HG02885 (cell line): ENCODE measurements around the gene TUBGCP3.

Experiments
- ATAC-seq: cut with Tn5 transposase; IDR thresholded peaks from one replicate; pipeline ENCODE4 v1.9.1; 2021; ENCODE audit warnings: mild to moderate bottlenecking; ENCODE audit not compliant: unreplicated experiment, poor library complexity

Gene TUBGCP3

DNA sequence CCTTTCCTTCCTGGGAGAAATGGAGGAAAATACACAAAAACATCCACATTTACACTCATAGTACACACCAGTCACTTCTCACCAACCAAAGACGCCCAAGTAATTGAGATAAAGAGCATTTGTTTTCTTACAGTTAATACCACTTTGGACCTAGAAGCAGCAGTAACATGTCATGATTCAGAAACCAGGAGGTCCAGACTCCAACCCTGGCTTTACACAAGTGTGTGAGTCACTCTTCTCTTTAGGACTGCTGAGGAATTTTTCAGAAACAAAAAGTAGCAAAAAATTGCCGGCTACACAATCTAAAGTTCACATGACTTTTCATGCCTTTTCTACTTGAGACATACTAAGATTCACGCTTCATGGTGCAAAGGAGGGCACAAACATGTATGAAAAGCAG, 42.1 kb downstream of the TUBGCP3 start:
- ATAC-seq = no peak

DNA sequence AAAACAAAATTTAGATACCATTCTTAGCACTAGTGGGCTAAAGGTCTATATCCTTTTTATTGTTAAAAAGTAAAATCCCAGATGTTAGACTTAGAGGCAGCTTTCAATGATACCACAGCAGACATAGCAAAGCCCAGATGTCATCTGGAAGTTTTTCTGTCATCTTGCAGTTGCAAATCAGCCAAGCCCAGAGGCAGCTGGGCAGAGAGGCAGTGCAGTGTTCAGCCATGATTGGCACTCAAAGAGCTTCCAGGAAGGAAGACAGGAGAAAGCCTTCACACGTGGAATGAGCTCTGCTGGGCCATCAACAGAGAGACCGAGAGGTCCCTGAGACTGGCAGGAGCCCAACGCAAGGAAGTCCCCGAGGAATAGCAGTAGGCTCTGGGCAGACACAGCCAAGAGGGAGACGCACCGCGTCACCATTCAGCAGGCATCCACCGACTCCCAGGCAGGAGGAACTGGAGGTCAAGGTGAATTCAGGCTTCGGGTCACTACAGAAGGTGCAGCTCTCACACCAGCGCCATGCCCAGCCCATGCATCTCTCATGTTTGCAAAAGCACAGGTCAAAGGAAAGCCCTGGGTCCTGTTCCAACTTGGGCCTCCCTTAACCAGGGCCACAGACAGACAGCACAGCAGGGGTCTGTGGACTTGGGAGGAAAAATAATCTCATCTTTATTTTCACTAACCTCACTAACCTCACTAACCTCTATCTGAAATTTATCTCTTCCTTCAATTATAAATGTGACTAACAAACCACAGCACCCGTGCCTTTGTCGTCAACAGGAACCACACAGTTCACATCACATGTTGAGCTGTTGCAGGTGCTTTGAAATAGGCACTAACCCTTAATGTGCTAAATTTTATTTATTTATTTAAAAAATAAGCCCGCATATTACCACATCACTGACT, 54.9 kb downstream of the TUBGCP3 start:
- ATAC-seq = no peak

DNA sequence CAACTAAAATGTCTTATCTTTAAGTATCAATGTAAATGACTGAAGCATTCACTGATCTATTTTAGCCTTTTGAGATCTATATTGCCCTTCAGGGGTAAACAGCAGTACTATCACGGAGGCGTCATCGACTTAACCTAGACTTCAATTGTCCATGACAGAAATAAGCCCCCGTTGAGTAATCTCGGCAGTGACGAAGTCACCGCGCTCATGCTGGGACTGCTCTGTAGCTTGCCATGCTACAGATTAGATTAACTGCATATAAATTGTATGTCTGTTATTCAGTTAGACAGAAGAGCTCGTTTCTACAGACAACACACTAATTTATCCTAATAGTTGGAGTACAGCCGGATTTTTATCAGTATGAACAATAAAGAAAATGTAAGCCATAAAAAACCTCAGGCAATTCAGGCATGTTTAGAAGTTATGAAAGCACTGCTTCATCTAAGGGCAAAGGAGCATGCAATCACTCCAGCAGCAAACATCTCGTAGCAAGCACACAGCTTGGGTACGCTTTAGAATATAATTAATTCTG, 56.6 kb downstream of the TUBGCP3 start:
- ATAC-seq = no peak

DNA sequence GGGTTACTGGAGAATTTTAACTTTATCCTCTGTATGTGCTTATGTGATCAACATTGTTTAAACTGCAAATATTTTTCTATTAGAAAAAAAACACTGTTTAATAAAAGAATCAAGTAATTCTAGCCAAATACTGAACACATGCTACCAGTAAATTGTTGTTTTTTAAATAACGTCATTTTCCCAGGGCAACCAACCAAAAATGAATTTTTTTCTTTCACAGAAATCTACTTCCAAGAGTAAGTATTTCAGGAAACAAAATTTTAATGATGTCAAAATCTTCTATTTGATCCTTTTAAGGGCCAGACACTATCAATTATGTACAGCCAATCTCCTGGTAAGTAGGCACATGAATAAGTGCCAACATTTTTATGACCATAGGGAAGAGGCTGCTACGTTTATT, 57.1 kb downstream of the TUBGCP3 start:
- ATAC-seq = no peak

DNA sequence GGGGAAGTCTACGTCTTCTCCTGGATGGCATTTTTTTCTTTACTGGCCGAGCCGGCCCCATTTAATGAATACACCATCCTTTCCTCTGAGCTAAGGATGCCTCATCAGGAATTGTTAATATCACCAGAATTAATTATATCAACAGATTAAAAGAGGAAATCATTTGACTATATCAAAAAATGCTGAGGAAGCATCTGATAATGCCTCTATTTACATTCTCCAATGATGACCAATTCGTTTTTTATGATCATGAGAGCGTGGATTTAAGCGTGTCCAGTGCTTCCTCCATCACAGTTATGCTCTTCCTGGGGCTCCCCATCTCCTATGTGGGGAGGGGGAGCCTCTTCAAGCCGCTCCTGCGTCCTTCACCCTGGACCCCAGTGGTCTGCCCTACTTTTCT, 58.7 kb downstream of the TUBGCP3 start:
- ATAC-seq = no peak

DNA sequence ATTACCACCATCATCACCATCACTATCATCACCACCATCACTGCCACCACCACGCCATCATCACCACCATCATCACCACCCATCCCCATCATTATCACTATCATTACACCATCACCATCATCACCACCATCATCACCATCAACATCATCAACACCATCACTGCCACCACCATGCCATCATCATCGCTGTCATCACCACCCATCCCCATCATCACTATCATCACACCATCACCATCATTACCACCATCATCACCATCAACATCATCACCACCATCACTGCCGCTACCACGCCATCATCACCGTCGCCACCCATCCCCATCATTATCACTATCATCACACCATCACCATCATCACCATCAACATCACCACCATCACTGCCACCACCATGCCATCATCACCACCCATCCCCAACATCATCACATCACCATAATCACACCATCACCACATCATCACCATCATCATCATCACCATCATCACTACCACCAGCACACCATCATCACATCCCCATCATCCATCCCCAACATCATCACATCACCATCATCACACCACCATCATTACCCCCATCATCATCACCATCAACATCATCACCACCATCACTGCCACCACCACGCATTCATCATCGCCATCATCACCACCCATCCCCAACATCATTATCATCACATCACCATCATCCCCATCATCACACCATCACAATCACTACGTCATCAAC, 61.7 kb downstream of the TUBGCP3 start:
- no peak for ATAC-seq

DNA sequence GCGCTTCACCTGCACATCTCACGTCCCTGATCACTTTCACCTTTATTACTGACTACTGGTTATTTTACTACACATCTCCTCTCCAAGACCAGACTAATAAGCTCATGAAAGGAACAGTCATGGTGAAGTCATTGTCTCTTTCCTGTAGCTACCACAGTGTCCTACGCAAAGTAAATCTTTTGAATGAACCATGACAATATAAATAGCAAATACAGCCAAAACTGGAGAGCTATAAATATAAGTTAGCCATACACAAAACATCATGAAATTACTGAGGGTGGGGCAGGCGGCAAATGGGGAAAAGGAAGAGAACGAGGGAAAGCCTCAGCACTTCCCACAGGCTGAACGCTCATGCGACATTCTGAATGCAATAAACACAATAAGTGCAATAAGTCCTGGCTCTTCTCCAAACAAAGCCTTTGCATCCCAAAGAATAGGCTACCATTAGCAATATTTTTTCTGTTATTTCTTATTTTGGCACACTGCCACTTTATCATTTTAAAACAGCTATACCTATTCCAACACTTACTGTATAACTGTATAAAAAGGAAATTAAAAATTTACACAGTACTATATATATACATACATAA, 62.5 kb downstream of the TUBGCP3 start:
- ATAC-seq = no peak

DNA sequence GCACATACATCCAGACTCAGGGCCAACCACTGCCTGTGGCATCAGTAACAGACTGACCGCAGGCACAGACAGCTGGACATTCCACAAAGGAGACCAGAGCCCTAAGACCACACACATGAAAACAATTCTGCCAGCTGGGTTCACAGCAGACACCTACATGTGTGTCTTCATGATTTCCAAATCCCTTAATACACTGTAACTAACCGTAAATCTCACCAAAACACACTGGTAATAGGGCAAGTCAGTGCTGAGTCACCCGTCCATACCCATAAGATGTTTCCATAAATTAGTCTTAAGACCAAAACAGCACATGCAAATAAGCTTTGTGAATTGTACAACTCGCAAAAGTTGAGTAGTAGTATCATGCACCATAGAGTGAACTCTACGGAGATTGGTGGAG, 65.4 kb downstream of the TUBGCP3 start:
- ATAC-seq = no peak

DNA sequence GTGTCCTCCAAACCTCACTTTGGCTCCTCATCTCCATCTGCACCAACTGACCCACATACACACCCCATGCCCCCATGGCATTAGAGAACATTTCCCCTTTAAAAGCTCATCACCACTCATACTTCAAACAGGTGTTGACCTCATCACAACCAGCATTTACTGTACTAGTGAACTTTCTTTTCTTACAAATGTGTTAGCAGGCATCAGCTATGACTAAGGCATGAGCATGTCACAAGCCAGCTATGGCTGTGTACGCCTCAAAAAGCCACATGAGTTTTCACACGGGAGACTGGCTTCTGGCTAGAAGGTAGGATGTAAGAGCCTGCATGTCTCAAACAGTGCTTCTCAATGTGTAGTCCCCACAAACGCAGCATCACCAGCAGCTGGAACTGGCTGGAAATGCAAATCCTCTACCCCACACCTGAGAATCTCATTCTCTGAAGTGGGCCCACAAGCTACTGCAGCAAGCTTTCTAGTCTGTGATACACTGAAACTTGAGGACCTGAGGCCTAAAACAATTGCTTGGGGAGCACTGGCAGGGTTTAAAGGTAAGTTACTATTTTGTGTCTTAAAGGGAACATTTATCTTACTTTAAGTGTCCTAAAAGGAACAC, 66.8 kb downstream of the TUBGCP3 start:
- no peak for ATAC-seq

DNA sequence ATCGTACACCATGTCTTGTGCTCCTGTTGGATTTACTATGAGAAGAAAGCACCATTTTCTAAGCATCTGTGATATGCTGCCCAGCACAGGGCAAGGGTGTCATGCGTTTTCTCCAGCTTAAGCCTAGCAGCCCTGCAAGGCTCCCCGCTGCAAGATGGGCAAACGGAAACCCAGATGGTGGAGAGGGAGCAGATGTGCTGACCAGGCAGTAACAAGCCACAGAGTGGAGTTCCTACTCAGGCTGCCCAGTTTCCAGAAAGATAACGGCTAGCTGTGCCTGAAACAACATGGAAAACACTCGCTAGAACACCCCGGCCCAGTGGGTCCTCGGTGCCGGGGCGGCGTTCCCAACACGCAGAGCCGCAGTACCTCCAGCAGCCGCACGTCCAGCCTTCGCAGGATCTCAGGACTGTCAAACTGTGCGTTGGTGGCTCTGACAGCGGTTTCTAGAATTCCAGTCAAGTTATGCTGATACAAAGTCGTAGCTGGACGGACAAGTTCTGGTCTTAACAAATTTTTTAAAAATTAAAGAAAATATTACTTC, 68.4 kb downstream of the TUBGCP3 start:
- no peak for ATAC-seq

DNA sequence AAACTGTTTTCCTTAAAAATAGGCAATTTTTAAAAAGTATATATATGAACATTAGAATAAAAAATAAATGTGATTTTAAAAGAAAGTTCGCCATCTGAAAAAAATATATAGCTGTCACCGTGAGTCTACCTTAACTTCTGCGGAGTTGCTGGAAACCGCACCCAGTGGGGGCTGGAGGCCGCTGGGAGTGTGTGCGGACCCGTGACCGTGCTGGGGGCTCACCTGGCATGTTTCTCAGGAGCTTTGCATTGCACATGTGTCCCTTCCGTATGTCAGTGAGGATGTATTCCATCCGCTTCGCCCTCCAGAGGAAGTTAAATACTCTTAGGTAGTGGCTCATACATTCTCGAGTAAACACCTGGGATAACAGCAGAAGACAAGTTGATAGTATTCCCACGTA, 71.7 kb downstream of the TUBGCP3 start:
- ATAC-seq = no peak

DNA sequence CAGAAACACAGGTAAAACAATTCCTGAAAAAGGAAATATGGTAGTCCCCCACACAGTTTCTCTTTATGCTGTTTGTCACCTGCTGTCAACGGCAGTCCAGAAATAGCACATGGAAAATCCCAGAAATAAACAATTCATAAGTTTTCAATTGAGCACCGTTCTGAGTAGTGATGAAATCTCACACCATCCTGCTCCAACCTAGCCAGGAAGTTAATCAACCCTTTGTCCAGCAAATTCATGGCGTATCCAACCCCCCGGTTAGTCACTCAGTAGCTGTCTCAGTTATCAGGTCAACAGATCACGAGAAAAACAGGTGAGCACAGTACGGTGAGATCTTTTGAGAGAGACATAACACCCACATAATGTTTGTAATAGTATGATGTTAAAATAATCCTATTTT, 74.2 kb downstream of the TUBGCP3 start:
- ATAC-seq = no peak

DNA sequence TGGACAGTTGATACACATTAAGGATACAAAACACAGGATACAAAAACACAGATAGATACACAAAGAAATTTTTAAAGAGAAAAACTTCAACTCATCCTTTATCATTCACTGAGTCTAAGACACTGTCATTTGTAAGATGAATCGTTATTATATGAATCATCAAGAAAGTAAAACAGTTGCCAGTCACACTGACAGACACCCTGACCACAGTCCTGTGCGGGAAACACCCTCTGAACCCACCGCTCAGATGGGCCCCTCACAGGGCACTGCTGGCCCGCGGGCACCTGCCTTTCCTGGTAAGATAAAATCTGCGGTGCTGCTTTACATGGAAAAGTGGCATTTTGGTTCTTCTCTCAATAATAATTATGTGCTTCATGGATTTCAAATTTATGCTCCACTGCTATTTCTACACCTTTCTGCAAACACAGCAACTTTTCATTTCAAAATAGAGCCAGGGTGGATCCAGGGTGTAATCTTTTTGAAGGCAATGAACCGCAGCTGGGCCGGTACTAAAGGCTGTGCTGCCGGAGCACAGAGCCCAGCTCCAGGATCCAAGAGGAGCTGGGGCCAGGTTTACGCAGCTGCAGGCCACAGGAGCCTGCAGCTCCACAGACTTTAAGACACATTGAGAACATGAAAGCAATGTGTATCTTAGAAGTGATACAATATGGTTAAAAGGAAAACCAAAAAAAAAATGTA, 76.8 kb downstream of the TUBGCP3 start:
- ATAC-seq = no peak

DNA sequence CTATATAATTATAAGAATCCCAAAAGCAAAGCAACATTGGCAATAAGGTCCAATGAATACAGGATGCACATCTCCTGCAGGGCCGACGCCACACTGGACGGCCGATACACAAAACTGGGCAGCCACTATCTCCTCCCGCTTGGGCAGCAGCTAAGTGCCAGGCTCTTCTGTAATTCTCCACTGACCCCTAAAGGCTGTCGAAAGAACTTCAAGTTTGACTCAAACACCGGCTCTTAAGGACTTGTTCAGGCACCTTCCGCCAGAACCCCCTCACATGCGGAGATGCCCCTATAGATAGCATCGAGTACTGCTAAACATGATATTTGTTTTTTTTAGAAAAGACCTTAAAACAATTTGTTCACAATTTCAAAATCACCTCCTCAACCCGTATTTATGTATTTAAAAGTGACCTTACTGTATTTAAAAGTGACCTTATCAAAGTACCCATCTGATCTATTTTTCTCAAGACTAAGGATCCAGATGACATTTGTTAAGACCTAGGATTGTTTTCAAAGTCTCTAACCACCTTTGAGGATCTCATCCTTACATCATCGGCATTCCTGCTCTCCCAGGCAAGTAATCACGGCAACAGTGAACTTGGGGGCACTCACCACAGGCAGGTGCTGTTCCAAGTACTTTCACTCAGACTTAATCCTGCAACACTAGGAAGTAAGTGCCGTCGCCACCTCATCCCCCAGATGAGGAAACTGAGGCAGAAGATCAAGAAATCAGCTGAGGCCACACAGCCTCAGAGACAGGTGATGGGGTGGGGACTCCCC, 77.8 kb downstream of the TUBGCP3 start:
- no peak for ATAC-seq

DNA sequence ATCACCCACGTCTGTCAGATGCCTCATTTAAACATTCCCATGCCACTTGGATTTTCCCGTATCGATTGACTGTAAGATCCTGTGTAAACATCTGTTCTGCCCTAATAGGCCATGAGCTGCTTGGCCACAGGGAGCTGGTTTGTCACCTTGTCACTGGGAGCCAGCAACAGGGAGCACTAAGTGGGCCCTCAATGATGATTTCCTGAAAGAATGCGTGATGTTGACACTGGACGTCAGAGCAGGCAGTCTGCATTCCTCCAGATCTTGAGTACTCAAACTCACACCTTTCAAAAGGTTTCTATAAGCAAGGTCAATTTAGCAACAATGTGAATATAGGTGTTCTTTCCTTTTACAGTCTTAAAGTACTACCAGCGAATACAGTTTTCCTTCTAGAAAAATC, 78.8 kb downstream of the TUBGCP3 start:
- no peak for ATAC-seq

DNA sequence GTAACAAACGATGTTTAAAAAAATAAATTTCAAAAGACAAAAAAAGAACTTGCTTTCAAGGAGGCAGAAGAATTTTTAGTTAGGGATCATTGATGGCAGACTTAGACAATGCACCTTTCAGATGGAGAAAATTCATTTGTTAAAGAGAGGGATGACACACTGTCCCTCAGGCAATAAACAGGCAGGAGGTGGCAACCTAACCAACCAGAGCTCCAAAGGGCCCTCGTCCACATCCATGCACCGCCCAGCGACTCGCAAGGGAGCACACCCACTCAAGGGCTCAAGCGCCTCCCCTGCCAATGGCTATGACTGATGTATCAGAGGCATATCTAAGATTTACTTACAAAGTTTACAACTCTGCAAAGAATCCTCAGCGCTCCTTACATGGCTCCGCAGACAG, 81.9 kb downstream of the TUBGCP3 start:
- no peak for ATAC-seq

DNA sequence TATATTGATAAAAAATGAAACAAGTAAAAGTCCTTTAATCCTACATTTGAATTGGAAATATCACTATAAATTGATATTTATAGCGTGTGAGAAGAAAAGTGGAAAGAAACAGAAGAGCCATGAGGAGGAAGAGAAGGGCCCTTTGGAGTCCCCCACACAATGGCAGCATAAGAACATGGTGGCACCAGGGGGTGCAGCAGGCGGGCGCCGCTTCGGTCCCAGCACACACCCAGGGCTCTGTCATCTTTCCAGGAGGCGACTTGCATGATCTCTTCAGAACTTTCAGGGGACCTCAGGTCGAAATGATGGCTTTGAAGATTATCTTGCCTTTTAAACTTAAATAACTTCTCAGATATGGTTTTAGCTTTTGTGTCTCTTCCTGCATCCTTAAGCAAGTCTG, 91.8 kb downstream of the TUBGCP3 start:
- ATAC-seq = no peak

DNA sequence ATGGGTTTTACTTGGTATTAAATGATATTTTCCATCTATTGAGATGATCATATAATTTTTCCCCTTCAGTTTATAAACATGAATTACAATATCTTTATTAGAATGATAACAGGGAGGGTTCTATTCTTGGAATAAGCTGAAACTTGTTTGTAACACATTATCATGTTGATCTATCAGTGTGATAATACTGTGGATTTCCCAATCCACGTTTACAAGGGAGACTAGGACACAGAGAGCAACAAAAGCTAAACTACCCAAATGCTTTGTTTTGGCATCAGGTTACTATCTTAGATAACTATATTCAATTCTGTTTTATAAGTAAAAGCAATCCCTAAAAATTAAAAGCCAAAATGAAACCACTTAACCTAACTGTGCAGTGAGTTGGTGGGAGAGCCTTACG, 92.5 kb downstream of the TUBGCP3 start:
- no peak for ATAC-seq

DNA sequence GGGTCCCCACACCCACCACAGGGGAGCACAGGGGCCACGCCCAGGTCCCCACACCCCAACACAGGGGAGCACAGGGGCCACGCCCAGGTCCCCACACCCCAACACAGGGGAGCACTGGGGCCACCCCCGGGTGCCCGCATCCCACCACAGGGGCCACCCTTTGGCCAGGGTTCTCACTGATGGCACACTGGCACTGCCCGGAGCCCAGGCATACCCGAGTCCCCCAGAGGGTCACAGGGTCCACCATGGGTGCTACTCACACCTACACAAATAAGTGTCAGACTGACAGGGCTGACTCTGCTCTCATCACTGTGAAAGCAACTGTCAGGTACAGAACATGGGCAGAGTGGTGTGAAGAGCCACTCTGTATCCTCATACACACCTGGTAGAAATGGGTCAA, 98.8 kb downstream of the TUBGCP3 start:
- ATAC-seq = no peak
